Calu3 (cell line): ENCODE results near the gene CACNB4. TPM values are rescaled to one million over a fixed set of nuclear protein-coding genes. Genes with fewer than 3 reads are reported as not detected.
"Not testable (repeated sequence)": the region's sequence is repeated elsewhere in the genome, so short reads cannot be mapped to it uniquely, and the experiment has no call there.

ENCODE experiments used
- BruUV-seq: library from RNA; stranded (reverse); fragments of 400-500 nt; replicated peaks from 2 replicates; lab custom pipeline; 2021; lab: Mats Ljungman, UMichigan
- CTCF ChIA-PET: fragments of 300-600 bp; sonication (Branson Sonifier 250); formaldehyde crosslinking; loops from one replicate; lab custom pipeline; 2022; ENCODE audit warnings: antibody characterized with exemption; lab: Charles Lee
- DNase-seq: peaks from one replicate; pipeline ENCODE4 v3.0.0; 2022
- H3K27ac Mint-ChIP-seq: one replicate; pipeline ENCODE4 v1.8.0; 2022; ENCODE audit warnings: mixed read lengths; ENCODE audit not compliant: unreplicated experiment
- H3K27me3 Mint-ChIP-seq: one replicate; pipeline ENCODE4 v1.8.0; 2022; ENCODE audit warnings: mixed read lengths; ENCODE audit not compliant: unreplicated experiment
- H3K36me3 Mint-ChIP-seq: one replicate; pipeline ENCODE4 v1.8.0; 2022; ENCODE audit warnings: mild to moderate bottlenecking, moderate library complexity, mixed read lengths; ENCODE audit not compliant: insufficient read depth, unreplicated experiment
- H3K4me1 Mint-ChIP-seq: one replicate; pipeline ENCODE4 v1.8.0; 2022; ENCODE audit warnings: mild to moderate bottlenecking, low read depth, mixed read lengths; ENCODE audit not compliant: unreplicated experiment
- H3K4me3 Mint-ChIP-seq: one replicate; pipeline ENCODE4 v1.8.0; 2022; ENCODE audit warnings: mild to moderate bottlenecking, low read depth, moderate library complexity, mixed read lengths; ENCODE audit not compliant: unreplicated experiment
- H3K9me3 Mint-ChIP-seq: one replicate; pipeline ENCODE4 v1.8.0; 2022; ENCODE audit warnings: low read depth, mixed read lengths; ENCODE audit not compliant: unreplicated experiment
- intact Hi-C: fragments of 100-400 bp; cut with micrococcal nuclease; formaldehyde crosslinking; loops from one replicate; pipeline ENCODE4 v1.10.0; 2022; ENCODE audit not compliant: unreplicated experiment
- total RNA-seq: library from RNA; stranded (reverse); gene quantifications from 2 replicates; pipeline ENCODE4 v1.2.3, GENCODE V29; 2022
- TF ChIP-seq, protein P1 (sequence below): fragments of 200-600 bp; IDR thresholded peaks from one replicate; pipeline ENCODE4 v1.8.0; 2022; ENCODE audit warnings: antibody characterized with exemption; ENCODE audit not compliant: unreplicated experiment

Gene CACNB4
- total RNA-seq, 1 experiment from 2014 or later, result 0.33 TPM

DNA sequence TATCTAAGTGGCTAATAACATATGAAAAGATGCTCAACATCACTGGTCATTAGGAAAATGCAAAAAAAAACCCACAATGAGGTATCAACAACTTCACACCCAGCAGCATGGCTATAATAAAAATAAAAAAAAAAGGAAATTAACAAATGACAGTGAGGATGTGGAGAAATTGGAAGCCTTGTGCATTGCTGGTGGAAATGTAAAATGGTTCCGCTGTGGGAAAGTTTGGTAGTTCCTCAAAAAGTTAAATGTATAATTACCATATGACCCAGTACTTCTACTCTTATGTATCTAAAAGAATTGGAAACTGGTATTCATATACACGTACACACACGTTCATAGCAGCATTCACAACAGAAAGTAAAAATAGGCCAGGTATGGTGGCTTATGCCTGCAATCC lies 15.5 kb upstream of the CACNB4 start:
- Mint-ChIP-seq H3K27ac (no peak overlapping the region), H3K36me3 (no peaks in the 10 kb centered on the region), H3K27me3 (no peaks in the 10 kb centered on the region), H3K4me1 (no peaks in the 10 kb centered on the region), H3K9me3 (no peaks in the 10 kb centered on the region), H3K4me3 (no peak overlapping the region)
- CTCF ChIA-PET, result no interaction called here
- no peak for DNase-seq
- TF ChIP-seq, protein P1, sequence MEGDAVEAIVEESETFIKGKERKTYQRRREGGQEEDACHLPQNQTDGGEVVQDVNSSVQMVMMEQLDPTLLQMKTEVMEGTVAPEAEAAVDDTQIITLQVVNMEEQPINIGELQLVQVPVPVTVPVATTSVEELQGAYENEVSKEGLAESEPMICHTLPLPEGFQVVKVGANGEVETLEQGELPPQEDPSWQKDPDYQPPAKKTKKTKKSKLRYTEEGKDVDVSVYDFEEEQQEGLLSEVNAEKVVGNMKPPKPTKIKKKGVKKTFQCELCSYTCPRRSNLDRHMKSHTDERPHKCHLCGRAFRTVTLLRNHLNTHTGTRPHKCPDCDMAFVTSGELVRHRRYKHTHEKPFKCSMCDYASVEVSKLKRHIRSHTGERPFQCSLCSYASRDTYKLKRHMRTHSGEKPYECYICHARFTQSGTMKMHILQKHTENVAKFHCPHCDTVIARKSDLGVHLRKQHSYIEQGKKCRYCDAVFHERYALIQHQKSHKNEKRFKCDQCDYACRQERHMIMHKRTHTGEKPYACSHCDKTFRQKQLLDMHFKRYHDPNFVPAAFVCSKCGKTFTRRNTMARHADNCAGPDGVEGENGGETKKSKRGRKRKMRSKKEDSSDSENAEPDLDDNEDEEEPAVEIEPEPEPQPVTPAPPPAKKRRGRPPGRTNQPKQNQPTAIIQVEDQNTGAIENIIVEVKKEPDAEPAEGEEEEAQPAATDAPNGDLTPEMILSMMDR, result no peak
- BruUV-seq, result no TSS peak
- intact Hi-C loops, result no loop called here

DNA sequence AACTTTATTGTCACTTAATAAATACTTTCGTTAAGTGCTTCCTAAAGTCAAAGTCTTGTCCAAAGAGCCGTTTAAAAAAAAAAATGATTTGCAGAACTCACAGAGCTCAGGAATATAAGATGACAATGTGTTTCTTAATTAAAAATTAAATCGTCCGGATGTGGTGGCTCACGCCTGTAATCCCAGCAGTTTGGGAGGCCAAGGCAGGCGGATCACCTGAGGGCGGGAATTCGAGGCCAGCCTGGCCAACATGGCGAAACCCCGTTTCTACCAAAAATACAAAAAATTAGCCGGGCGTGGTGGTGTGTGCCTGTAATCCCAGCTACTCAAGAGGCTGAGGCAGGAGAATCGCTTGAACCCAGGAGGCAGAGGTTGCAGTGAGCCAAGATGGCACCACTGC lies 8.3 kb upstream of the CACNB4 start:
- H3K27ac Mint-ChIP-seq, H3K36me3 Mint-ChIP-seq, DNase-seq, H3K9me3 Mint-ChIP-seq, H3K4me1 Mint-ChIP-seq, BruUV-seq, H3K27me3 Mint-ChIP-seq, H3K4me3 Mint-ChIP-seq, CTCF ChIA-PET, intact Hi-C loops: not testable (repeated sequence)

DNA sequence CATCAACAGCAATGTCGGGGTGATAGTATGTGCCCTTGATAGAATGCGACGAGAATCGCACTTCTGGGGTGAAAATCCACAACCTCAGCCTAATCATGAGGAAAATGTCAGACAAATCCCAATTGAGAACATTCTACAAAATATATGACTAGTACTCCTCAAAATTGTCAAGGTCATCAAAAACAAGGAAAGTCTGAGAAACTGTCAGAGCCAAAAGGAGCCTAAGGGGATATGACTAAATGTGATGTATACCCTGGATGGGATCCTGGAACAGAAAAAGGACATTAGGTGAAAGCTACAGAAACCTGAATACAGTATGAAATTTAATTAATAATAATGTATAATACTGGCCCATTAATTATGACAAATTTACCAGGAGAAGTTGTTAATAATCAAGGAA lies 7.6 kb upstream of the CACNB4 start:
- intact Hi-C loops, result no loop called here
- TF ChIP-seq, protein P1, result no peak
- DNase-seq, result no peak

DNA sequence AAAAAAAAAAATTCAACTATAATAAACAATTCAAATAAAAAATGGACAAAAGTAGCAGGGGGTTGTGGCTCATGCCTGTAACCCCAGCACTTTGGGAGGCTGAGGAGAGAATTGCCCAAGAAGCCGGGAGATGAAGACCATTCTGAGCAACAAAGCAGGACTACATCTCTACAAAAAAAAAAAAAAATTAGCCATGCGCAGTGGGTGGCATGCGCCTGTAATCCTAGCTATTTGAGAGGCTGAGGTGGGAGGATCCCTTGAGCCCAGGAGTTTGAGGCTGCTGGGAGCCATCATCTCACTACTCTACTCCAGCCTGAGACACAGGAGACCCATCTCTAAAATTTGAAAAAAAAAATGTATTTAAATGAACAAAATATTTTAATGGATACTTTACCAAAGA lies 4.4 kb upstream of the CACNB4 start:
- Mint-ChIP-seq H3K36me3 (peaks cover 12% of the 10 kb centered on the region), H3K27ac (no peak overlapping the region), H3K4me3 (no peak overlapping the region), H3K4me1 (peaks cover 8% of the 10 kb centered on the region), H3K27me3 (peaks cover 36% of the 10 kb centered on the region), H3K9me3 (no peaks in the 10 kb centered on the region)
- intact Hi-C loops, result no loop called here
- TF ChIP-seq, protein P1, result no peak
- DNase-seq, result no peak
- CTCF ChIA-PET, result interaction anchor here (0.6 to 0.7 kb wide), 2 partner anchors 35 to 402 kb away, joined by 4 to 5 read pairs; no protein-coding TSS in a partner anchor
- BruUV-seq, result no TSS peak

More for the DNA sequence above, 7.6 kb upstream of the CACNB4 start:
- BruUV-seq, result no TSS peak
- Mint-ChIP-seq H3K4me3 (no peak overlapping the region), H3K27me3 (peaks cover 8% of the 10 kb centered on the region), H3K36me3 (no peaks in the 10 kb centered on the region), H3K27ac (no peak overlapping the region), H3K4me1 (no peaks in the 10 kb centered on the region), H3K9me3 (no peaks in the 10 kb centered on the region)
- CTCF ChIA-PET, result no interaction called here

DNA sequence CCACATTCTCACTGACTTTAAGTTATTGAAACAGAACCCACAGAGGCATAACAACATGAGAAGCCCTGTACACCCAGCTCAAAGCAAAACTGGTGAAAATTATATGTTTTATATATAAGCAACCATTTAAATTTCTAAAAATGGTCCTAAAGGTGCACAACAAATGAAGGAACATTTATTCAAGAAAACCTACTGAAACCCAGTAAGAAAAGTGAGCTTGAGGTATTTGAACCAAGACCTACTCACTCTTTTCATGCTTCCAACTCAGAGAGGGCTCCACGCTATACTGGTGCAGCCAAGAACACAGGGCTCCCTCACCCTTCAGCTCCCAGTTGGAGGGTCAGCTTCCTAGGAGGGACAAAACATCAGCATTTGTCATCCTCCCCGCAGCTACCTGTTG lies 2.1 kb upstream of the CACNB4 start:
- TF ChIP-seq, protein P1, result no peak
- Mint-ChIP-seq H3K27me3 (peaks cover 54% of the 10 kb centered on the region), H3K4me1 (peaks cover 20% of the 10 kb centered on the region), H3K4me3 (no peak overlapping the region), H3K27ac (no peak overlapping the region), H3K9me3 (no peaks in the 10 kb centered on the region), H3K36me3 (peaks cover 18% of the 10 kb centered on the region)
- BruUV-seq, result no TSS peak
- intact Hi-C loops, result no loop called here
- CTCF ChIA-PET, result interaction anchor here (0.9 kb wide), 1 partner anchor 10 kb away, joined by 3 read pairs; no protein-coding TSS in a partner anchor
- DNase-seq, result no peak
